NAMALWA (cell line): ENCODE results near the gene CDH4.
"Not testable (repeated sequence)": the region's sequence is repeated elsewhere in the genome, so short reads cannot be mapped to it uniquely, and the experiment has no call there.

Experiments
- DNase-seq: peaks from one replicate; pipeline ENCODE4 v3.0.0-alpha.2; 2015; ENCODE audit warnings: low spot score

CDH4 gene

DNA sequence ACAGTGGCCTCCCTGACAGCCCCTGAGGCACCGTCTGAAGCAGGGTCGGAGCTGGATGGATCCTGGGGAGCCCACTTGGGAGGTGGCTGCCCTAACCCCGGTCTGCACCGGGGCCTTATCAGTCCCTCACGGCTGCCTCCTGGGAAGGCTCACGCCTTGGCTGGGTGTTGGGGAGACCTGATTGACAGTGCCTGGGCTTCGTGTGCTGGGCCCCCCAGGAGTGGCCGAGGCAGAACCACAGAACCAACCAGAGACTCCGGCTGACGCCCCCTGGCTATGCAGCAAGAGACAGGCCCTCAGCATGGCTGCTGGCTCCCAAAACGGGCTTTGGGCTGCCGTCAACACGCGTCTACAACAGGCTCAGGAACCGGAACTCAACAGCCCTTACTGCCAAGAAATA is 594.0 kb downstream of the CDH4 start:
- no peak for DNase-seq

DNA sequence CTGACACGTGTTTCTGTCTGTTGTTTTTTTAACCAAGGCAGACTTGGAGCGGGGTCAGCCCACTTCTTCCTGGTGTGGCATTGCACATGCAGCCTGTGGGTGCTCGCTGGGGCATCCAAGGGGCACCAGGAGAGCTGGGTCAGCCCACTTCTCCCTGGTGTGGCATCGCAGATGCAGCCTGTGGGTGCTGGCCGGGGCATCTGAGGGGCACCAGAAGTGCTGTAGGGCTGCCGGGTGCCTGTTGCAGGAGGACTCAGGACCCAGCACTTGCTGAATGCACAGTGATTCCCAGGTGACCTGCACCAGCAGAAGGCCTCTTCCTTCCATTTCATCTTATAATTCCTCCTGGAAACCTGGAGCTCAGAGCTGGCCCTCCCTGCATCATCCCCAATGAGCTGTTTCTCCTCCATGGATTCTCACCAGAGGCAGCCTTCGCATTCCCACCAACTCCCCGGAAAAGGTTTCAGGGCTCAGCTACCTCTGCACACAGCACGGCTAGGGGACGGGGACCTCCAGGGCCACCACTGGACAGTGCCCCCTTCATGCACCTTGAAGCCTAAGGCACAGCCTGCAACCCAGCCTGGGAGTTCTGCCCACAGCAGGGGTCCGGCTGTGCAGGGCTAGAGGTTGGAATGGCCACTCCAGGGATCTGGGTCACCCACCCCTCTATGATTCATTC is 594.8 kb downstream of the CDH4 start:
- no peak for DNase-seq

DNA sequence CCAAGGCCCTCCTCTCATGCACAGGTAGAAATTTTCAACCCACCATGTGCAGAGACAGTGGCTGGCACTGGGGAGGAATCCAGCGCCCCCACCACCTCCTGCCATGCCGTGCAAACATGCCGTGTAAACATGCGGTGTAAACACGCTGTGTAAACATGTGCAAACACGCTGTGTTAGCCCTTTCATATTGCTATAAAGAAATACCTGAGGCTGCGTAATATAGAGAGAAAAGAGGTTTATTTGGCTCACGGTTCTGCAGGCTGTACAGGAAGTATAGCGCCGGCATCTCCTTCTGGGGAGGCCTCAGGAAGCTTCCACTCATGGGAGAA is 595.3 kb downstream of the CDH4 start:
- no peak for DNase-seq

DNA sequence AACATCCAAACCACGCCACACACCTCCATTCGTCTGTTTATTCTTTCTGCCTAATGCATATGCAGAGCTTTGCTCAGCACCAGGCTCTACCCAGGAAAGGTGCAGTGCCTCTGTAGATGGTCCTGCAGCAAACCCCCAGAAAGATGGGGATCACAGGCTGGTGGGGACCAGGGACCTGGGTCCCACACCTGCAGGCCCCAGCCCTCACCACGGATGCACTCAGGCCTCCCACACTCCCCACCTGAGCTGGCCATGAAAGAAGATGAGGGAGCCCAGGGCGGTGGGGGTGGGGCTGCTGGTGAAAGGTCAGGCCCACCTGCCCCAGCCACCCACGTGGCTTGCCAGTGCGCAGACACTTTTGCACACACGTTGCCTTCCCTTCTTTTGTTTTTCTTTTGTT is 595.9 kb downstream of the CDH4 start:
- DNase-seq = no peak

DNA sequence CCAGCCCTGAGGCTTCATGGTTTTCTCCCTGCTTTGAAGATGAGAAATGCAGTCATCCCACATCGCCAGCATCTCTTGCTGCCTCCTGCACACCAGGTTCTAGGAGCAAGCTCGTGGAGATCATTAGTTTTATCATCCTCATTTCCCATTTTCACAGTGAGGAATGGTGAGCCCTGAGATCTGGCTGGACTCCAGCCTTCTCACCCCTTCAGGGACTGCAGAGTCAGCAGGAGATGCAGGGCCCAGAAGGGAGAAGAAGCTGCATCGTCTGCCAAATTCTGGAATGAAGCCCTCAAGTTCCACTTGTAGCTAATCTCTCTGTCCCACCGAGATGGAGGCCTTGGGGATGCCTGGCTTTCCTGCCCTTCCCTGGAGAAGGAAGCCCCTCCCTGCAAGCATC is 596.8 kb downstream of the CDH4 start:
- no peak for DNase-seq

DNA sequence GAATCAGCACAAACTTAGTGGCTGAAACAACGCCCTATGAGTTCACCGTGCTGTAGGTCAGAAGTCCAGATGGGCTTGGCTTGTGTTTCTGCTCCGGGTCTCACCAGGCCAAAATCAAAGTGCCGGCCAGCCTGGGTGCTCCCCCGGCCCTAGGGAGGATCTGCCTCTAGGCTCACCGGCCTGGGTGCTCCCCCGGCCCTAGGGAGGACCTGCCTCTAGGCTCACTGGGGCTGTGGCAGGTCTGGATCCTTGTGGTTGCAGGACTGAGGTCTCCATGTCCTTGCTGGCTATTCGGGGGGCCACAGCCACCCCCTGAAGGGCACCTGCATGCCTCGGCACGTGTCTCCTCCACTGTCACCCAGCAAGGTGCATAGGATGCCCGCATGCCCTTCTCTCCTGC is 597.3 kb downstream of the CDH4 start:
- no peak for DNase-seq

DNA sequence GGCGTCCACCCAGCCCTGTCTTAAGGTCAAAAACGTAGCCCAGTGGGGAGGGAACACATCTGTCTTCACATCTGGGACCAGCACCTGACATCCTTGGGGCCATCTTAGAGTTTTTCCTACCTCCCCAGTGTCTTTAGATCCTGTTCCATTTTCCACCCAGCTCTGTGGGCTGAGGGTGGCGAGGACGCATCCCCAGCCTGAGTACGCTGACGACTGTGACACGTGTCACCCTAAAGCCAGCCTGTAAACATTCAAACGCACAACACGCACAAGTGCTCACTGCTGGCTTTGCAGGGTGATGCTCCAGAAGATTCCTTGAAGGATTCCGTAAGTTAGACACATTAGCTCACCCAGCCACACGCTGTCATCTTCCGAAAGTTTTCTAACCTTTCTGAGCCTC is 597.8 kb downstream of the CDH4 start:
- DNase-seq = no peak

DNA sequence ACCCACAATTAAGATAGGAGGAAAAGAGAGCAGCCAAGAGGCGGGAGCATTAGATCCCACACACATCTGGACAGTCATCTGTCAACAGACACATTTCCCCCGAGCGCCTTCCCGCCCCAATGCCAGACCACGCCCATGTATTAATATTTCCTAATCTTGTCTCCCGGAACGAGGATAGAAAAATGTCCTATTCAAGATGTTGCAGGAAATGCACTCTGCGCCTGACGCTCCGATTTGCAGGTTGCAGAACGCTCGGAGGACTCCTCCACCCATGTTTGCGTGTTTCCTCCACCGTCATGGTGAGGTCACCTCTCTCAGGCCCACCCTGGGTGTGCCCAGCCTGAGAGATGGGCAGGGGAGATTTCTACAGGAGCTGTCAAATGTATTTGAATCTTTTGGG is 598.4 kb downstream of the CDH4 start:
- DNase-seq = no peak

DNA sequence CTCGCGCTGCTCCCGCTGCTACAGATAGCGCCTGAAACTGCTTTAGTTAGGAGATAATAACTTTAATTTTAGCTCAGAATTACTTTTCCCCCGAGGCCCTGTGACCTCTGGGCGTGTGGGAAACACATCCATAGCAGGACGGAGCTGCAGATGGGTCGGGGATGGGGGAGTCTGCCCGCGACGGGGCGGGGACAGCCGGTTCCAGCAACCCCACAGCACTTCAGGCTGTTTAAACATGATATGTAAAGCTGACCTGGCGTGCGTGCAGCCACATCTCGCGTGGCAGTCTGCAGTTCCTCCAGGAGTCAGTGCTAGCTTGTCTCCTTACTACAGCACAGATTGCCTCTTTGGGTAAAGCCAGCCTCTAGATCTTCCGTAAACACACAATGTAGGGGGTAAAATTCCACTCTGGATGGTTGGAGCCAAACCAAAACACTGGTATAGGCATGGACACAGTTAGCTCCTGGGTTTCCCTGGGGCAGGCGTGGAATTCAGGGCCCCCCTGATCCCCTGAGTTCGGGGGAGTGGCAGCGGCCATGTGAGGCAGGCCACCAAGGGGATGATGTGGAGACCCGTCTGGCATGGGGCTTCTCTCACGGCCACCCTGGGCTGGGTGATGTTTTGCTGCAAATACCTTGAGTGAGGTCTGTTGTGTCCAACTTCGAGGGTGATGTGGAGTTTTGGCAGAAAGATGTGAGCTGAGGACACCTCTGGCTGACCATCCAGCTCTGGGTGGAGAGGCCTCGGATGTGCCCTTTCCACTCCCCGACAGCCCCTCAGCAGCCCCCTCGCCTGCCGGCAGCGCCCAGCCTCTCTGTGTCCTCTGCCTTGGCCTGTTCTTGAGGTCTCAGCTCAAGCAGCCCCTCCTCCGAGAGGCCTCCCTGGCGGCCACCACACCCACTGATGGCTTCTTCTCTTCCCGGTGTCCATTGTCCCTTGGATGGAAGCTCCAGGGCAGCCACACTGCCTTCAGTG is 599.2 kb downstream of the CDH4 start:
- DNase-seq = no peak

DNA sequence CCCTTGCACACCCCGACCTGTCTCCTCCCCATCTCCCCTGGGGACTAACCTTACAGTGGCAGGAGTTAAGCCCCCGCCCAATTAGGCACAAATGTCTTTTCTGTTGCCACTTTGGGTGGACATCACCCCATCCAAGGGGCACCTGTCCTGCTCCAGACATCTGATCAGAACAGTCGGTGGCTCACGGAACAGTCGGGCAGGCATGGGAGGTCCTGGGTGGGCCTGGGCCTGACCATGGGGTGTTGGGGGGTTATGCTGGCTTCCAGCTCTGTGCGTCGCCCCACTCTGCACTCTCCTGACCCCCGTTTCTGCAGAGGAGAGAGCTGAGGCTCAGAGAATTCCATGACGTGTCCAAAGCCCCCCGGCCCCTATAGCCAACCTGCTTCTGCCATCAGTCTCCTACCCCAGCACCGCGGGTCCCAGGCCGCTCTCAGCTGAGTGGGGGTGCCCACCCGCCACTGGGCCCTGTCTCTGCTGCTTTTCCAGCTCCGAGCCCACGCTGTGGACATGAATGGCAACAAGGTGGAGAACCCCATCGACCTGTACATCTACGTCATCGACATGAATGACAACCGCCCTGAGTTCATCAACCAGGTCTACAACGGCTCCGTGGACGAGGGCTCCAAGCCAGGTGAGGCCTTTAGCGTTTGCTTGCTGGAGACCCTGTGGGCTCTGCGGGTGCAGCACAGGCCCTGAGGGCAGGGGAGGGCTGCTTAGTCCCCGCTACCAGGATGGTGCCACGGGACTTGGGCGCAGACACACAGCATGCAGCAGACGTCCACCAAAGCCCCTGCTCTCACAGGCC is 600.4 kb downstream of the CDH4 start:
- no peak for DNase-seq

DNA sequence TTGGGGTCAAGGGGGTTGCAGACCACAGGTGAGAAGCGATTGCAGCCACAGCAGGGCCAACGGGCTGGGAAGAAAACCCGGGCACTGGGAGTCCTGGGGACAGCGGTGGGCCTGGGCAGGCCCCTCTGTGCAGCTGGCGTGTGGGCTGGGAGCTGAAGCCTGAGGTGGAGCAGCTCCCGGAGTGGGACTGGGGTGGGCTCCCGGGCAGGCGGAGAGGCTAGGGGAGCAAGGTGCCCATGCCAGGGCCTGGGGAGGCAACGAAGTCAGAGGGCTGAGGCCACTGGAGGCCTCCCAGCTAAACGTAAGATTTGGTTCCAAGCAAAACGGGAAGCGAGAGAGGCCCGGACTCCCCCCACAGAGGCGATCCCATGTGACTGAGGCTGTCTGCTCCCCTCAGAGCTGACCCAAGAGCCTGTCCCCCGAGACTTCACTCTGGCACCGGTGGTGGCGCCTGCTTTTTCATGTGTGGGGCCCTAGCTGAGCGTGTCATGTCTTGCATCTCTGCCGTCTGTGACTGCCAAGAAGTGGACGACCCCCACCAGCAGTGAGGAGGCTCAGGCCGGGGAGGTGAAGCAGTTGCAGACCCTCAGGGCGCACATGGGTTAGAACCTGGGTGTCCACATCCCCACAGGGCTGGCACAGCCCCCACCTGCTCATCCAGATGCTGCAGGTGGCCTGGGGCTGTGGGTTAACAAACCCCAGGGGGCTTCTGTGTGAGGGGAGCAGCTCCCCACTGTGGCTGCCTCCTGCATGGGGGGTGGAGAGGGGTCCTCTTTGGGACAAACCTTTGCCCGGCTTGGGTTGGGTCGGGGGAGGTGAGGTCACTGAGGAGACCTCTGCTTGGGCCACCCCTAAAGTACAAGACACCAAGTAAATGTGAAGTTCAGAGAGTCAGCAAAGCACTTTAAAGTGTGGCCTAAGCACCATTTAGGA is 601.3 kb downstream of the CDH4 start:
- no peak for DNase-seq

DNA sequence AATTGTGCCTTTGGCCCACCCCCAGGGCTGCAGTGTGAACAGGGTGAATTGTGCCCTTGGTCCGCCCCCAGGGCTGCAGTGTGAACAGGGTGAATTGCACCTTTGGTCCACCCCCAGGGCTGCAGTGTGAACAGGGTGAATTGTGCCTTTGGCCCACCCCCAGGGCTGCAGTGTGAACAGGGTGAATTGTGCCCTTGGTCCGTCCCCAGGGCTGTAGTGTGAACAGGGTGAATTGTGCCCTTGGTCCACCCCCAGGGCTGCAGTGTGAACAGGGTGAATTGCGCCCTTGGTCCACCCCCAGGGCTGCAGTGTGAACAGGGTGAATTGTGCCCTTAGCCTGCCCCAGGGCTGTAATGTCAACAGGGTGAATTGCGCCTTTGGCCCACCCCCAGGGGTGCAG is 602.5 kb downstream of the CDH4 start:
- DNase-seq = not testable (repeated sequence)

DNA sequence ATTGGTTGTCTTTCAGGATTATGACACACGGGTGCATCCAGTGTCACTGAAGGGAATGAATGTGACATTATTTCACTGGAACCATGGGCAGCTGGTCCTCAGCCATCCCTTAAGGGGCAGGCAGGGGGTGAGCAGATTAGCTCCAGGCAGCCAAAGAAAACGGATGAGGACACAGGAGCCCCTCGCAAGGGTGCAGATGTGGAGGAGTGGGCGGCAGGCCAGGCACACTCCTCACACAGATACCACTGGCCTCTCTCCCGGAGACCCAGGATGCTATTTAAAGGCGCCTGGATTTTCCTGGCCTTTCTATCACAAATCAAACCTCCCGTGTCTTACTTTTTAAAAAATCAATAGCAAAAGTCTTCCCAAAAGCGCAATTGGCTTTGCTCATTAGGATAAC is 603.2 kb downstream of the CDH4 start:
- no peak for DNase-seq

DNA sequence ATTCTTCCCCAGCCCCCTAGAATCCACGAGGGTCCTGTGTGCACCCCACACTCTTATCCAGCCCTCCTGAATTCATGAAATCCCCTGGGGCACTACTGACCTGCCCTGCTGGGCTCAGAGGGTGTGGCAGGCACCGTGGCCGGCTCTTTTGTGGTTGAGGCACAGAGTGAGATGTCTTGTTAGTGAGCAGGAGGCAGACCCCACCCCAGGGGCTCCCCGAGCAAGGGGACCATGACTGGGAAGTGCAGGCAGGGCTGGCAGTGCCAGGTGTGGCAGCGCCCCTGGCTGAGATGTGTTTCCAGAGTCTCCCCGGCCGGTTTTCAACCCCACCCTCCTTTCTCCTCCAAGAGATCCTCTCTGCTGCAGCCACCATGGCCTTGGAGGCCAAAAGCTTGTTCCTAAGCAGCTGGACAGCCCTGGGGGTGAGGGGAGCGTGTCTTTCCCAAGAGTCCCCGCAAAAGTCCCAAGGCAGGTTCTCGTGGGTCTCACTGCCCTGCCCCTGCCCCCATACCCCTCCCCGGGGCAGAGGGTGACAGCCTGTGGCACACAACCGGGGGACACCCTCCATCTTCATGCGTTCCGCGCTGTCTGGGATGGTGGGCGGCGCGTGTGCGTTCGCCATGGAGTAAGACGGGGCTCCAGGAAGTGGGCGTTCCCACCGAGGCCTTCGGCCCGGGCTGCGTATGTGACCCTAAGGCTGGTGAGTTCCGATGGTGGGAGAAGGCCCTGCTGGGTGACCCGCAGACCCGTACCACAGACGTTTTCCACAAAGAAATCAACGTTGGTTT is 604.8 kb downstream of the CDH4 start:
- DNase-seq = no peak

DNA sequence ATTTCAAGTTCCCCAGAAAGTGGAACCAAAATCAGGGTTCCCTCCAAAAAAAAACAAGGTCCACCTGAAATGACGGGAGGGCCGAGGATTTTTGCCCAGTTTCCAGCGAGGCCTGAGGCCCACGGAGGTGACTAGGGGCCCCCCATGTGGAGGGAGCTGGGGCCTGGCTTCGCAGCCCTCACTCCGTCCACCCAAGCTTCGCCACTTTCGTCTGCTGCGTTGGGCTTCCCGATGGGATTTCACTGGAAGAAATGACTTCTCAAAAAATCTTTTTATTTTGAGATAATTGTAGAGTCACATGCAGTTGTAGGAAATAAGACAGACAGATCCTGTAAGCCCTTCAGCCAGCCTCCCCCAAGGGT is 605.3 kb downstream of the CDH4 start:
- no peak for DNase-seq

DNA sequence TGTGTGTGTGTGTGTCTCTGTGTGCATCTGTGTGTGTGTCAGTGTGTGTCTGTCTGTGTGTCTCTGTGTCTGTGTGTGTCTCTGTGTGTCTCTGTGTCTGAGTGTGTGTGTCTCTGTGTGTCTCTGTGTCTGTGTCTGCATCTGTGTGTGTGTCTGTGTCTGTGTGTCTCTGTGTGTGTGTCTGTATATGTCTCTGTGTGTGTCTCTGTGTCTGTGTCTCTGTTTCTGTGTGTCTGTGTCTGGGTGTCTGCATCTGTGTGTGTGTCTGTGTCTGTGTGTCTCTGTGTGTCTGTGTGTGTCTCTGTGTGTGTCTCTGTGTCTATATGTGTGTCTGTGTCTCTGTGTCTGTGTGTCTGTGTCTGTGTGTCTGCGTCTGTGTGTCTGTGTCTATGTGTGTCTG is 605.8 kb downstream of the CDH4 start:
- no peak for DNase-seq

DNA sequence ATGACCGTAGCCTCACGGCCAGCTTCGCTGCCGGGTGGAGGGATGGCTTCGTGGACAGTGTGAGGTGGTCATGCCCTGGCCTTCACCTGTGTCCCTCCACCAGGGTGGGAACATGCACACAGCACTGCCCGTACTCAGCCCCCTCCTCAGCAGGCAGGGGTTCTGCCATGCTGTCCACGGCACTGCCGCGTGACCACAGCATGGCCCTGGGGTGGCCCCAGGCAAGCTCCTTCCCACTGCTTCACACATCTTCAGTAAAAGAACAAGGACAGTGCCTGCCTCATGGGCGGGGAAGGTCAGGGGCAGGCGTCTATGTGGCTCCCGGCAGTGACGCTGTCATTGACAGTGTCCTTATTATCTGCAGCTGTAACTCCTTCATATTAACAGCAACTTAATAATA is 607.7 kb downstream of the CDH4 start:
- DNase-seq = no peak

DNA sequence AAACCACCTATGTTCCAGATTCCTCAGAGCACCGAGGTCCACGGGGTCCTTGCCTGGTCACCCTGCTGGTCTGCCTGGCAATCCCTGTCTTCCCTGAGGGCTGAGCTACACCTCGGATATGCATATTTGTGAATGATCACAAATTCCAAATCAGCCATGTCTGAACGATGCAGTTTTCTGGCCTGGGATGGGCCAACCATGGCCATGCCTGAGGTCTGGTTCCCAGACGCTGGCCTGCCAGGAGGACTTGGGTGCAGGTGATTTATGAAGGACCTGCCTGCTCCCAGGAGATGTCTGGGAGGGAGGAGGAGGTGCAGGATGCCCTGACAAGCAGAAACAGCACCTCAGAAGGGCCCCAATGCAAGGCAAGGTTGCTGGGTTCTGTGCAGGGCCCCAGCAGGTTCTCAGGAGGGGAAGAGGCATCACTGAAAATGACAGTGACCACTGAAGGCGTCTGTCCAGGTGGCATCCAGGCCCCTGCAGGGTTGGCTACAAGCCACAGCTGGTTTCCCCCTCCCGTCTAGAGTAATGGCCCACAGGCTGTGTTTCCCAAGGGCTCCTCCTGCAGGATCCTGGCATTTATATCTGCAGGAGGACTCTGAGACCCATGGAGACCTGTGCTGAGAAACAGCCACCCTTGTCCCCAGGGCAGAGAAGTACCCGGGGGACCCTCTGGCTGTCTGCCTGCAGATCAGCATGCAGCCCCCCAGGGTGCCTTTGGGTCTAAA is 608.4 kb downstream of the CDH4 start:
- DNase-seq = no peak

DNA sequence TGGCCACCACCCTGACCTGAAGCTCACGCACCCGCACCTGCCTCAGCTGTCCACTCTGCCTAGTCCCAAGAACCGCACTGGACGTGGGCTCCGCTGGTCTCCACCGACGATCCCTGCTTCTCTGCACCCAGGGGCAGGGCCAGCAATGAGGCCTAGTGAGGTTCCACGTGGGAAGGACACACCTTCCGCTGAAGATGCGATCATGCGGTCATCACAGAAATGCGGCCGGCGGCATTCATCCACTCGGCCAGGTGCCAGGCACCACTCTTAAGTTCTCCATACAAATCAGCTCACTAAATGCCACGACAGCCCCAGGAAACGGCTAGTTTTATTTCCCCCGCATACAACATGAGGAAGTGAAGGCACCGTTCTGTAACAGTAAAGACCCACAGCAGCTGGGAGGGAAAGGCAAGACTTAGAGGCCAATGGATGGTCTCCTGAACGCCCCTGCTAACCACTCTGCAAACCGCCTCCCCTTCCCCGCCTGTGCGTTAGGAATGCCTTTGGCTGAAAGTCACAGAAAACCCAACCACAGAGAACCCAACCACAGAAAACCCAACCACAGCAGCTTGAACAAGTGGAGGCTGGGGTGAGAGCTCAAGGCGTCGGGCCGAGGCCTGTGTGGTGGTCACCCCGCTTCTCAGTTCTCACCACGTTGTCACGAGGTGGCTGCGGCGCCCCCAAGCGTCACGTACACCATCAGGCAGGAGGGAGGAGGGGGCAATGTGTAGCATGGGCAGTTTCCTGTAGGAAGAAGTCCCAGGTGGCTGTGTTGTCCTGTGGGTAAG is 609.2 kb downstream of the CDH4 start:
- DNase-seq = no peak
